SK-N-SH (cell line): Measurements from ENCODE around the gene NRG4.
"Not testable (repeated sequence)": the region's sequence is repeated elsewhere in the genome, so short reads cannot be mapped to it uniquely, and the experiment has no call there.

Source experiments
- CTCF ChIP-seq: fragments of 200-600 bp; sonication (generic); IDR thresholded peaks from 2 replicates; pipeline ENCODE4 v1.6.1; 2017; ENCODE audit warnings: antibody characterized with exemption, mild to moderate bottlenecking, moderate library complexity
- ELF1 ChIP-seq: IDR thresholded peaks from 2 replicates; pipeline ENCODE4 v1.4.0; 2012
- EP300 ChIP-seq, 2 experiments: IDR thresholded peaks; 2 replicates each; pipeline versions ENCODE4 v1.4.0 to v1.6.1; 2012; ENCODE audit warnings: borderline replicate concordance in 1 of 2, low read depth in 1 of 2, low read length in 1 of 2
- NFIC ChIP-seq: IDR thresholded peaks from 2 replicates; pipeline ENCODE4 v1.4.0; 2012; ENCODE audit warnings: borderline replicate concordance
- PBX3 ChIP-seq: IDR thresholded peaks from 2 replicates; pipeline ENCODE4; 2012
- POLR2AphosphoS5 ChIP-seq: IDR thresholded peaks from 2 replicates; pipeline ENCODE4 v1.6.1; 2012; ENCODE audit warnings: low read depth, low read length
- RAD21 ChIP-seq: IDR thresholded peaks from 2 replicates; pipeline ENCODE4 v1.6.1; 2012; ENCODE audit warnings: mild to moderate bottlenecking, low read length
- REST ChIP-seq: IDR thresholded peaks from 2 replicates; pipeline ENCODE4 v1.6.1; 2012; ENCODE audit warnings: mild to moderate bottlenecking, low read depth, low read length, moderate library complexity
- SIN3A ChIP-seq: IDR thresholded peaks from 2 replicates; pipeline ENCODE4 v1.6.1; 2012; ENCODE audit warnings: low read depth, mild to moderate bottlenecking, low read length, moderate library complexity, borderline replicate concordance
- TEAD4 ChIP-seq: IDR thresholded peaks from 2 replicates; pipeline ENCODE4 v1.4.0; 2012; ENCODE audit warnings: mild to moderate bottlenecking, borderline replicate concordance; ENCODE audit not compliant: insufficient read depth

- not testable (repeated sequence) for TF ChIP-seq POLR2AphosphoS5; CTCF; PBX3; NFIC; TEAD4; RAD21; SIN3A; EP300 (IDR thresholded peaks at IDR 0.05; ENCODE audit: borderline replicate concordance in 1 of 2, low read depth in 1 of 2, low read length in 1 of 2); REST; ELF1
Observed at GRCh38 chr15:75984706-75985105, 27.5 kb downstream of the NRG4 start.
